ENCODE data around the gene GXYLT1. TPM values are rescaled to one million over a fixed set of nuclear protein-coding genes. Genes with fewer than 3 reads are reported as not detected.

Gene GXYLT1
- total RNA-seq, 1 experiment from 2014 or later: 9.0 TPM

DNA sequence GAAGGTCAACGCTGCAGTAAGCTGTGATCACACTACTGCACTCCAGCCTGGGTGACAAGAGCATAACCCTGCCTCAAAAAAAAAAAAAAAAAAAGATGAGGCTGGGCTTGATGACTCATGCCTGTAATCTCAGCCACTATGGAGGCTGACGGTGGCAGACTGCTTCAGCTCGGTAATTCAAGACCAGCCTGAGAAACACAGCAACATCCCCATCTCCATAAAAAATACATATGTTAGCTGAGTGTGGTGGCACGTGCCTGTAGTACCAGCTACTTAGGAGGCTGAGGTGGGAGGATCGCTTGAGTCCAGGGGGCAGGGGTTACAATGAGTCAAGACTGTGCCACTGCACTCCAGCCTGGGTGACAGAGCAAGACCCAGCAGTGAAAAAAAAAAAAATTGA, 50.4 kb downstream of the GXYLT1 start:
- intact Hi-C loops (cut with micrococcal nuclease): no loop called here
- Histone ChIP-seq H3K27ac (ENCODE audit: low read depth, low read length) (no peak overlapping the region), H3K79me2 (ENCODE audit: insufficient read depth, low read length) (no peaks in the 10 kb centered on the region; the same call in none of the 2 replicates), H2AFZ (ENCODE audit: low read depth, low read length, poor library complexity, severe bottlenecking) (no peak overlapping the region), H3K9me2 (ENCODE audit: insufficient read depth) (no peaks in the 10 kb centered on the region), H3K4me2 (ENCODE audit: low read length) (peak overlapping the region; percentile 69), H3K4me1 (ENCODE audit: control insufficient read depth in 1 of 2, insufficient read depth in 2 of 2, low read length in 2 of 2) (peaks cover 15 to 38% of the 10 kb centered on the region in 2 experiments), H3K27me3 (ENCODE audit: insufficient read depth, low read length) (no peaks in the 10 kb centered on the region), H3K4me3 (replicated peaks in 1 of 2; ENCODE audit: low read depth in 1 of 2, low read length in 2 of 2) (peak overlapping the region in 1 of 2 experiments; percentile 12; a peak in 2 of 4 replicates), H4K20me1 (ENCODE audit: insufficient read depth) (no peaks in the 10 kb centered on the region; the same call in 1 of the 2 replicates), H3K36me3 (ENCODE audit: control insufficient read depth in 1 of 2, insufficient read depth in 2 of 2, low read length in 2 of 2) (no peaks in the 10 kb centered on the region; a peak in 1 of 4 replicates), H3K9ac (ENCODE audit: low read length) (0 out of 2 replicates have a peak overlapping the region, but pooled peaks have one; percentile 28), H3K9me3 (ENCODE audit: control insufficient read depth in 1 of 2, insufficient read depth in 1 of 2, low read depth in 1 of 2, low read length in 2 of 2) (no peaks in the 10 kb centered on the region)
- BruUV-seq (replicated peaks): no TSS peak
- POLR2A ChIA-PET: interaction anchor here (0.7 kb wide), 1 partner anchor 1395 kb away, joined by 3 read pairs; no protein-coding TSS in a partner anchor
- CTCF ChIA-PET: no interaction called here
- peak; percentile 33 for DNase-seq (ENCODE audit: low read depth, low spot score)
- ATAC-seq: peak; percentile 86
- RAD21 ChIA-PET (ENCODE audit: low non-redundant PET in 1 of 2, low total read pairs in 2 of 2, uncharacterized antibody in 2 of 2, unreplicated experiment in 2 of 2): no interaction called here
- TF ChIP-seq JUND (IDR thresholded peaks at IDR 0.05) (peak; percentile 76), FOSL1 (IDR thresholded peaks at IDR 0.05; ENCODE audit: low read depth) (peak; percentile 67), YY1 (IDR thresholded peaks at IDR 0.05; ENCODE audit: extremely low read depth, insufficient replicate concordance, low read depth, low read length) (peak; percentile 29), MAX (IDR thresholded peaks at IDR 0.05) (no peak), RAD21 (IDR thresholded peaks at IDR 0.05; ENCODE audit: low read depth) (no peak), ELF1 (IDR thresholded peaks at IDR 0.05; ENCODE audit: borderline replicate concordance, low read depth) (no peak)

GRCh38 chr12:42091769-42092168, 52.9 kb downstream of the GXYLT1 start:
- no TSS peak for BruUV-seq (replicated peaks)
- H3K36me3 ChIP-seq (ENCODE audit: control insufficient read depth in 1 of 2, insufficient read depth in 2 of 2, low read length in 2 of 2): no peaks in the 10 kb centered on the region; a peak in 1 of 4 replicates
- no peaks in the 10 kb centered on the region for H3K27me3 ChIP-seq (ENCODE audit: insufficient read depth, low read length)
- intact Hi-C loops (cut with micrococcal nuclease): no loop called here
- no peak for TF ChIP-seq EZH2phosphoT487 (IDR thresholded peaks at IDR 0.05; ENCODE audit: borderline replicate concordance)
- peak; percentile 55; the same call in 1 of the 2 replicates for TF ChIP-seq EGR1 (IDR thresholded peaks at IDR 0.05; ENCODE audit: low read depth)
- 0 out of 2 replicates have a peak, but pooled peaks have one; percentile 23 for TF ChIP-seq FOSL1 (IDR thresholded peaks at IDR 0.05; ENCODE audit: low read depth)
- 0 out of 2 replicates have a peak, but pooled peaks have one; percentile 11 for TF ChIP-seq JUND (IDR thresholded peaks at IDR 0.05)
- H3K27ac ChIP-seq (ENCODE audit: low read depth, low read length): no peak overlapping the region
- ChIA-PET RAD21 (ENCODE audit: low non-redundant PET in 1 of 2, low total read pairs in 2 of 2, uncharacterized antibody in 2 of 2, unreplicated experiment in 2 of 2) (no interaction called here), CTCF (no interaction called here), POLR2A (no interaction called here)
- no peaks in the 10 kb centered on the region for H3K9me3 ChIP-seq (ENCODE audit: control insufficient read depth in 1 of 2, insufficient read depth in 1 of 2, low read depth in 1 of 2, low read length in 2 of 2)
- H3K79me2 ChIP-seq (ENCODE audit: insufficient read depth, low read length): no peaks in the 10 kb centered on the region; the same call in none of the 2 replicates
- H2AFZ ChIP-seq (ENCODE audit: low read depth, low read length, poor library complexity, severe bottlenecking): no peak overlapping the region
- H3K4me3 ChIP-seq (replicated peaks in 1 of 2; ENCODE audit: low read depth in 1 of 2, low read length in 2 of 2): no peak overlapping the region
- H3K4me1 ChIP-seq (ENCODE audit: control insufficient read depth in 1 of 2, insufficient read depth in 2 of 2, low read length in 2 of 2): peaks cover 15 to 38% of the 10 kb centered on the region in 2 experiments
- no peak overlapping the region for H3K9ac ChIP-seq (ENCODE audit: low read length)
- ATAC-seq (peak; percentile 48; the same call in 1 of the 2 replicates), DNase-seq (ENCODE audit: low read depth, low spot score) (peak; percentile 10)
- H3K4me2 ChIP-seq (ENCODE audit: low read length): peak overlapping the region; percentile 42
- H3K9me2 ChIP-seq (ENCODE audit: insufficient read depth): no peaks in the 10 kb centered on the region
- H4K20me1 ChIP-seq (ENCODE audit: insufficient read depth): no peaks in the 10 kb centered on the region; the same call in 1 of the 2 replicates

All from HCT116 (cell line).